Embryonic facial prominence (tissue), 1 donor: Measurements from ENCODE around the gene CT47C1.

Experiments used
- DNase-seq: peaks from one replicate; pipeline ENCODE4 v3.0.0-alpha.2; 2016; ENCODE audit errors: extremely low spot score

The CT47C1 gene

DNA sequence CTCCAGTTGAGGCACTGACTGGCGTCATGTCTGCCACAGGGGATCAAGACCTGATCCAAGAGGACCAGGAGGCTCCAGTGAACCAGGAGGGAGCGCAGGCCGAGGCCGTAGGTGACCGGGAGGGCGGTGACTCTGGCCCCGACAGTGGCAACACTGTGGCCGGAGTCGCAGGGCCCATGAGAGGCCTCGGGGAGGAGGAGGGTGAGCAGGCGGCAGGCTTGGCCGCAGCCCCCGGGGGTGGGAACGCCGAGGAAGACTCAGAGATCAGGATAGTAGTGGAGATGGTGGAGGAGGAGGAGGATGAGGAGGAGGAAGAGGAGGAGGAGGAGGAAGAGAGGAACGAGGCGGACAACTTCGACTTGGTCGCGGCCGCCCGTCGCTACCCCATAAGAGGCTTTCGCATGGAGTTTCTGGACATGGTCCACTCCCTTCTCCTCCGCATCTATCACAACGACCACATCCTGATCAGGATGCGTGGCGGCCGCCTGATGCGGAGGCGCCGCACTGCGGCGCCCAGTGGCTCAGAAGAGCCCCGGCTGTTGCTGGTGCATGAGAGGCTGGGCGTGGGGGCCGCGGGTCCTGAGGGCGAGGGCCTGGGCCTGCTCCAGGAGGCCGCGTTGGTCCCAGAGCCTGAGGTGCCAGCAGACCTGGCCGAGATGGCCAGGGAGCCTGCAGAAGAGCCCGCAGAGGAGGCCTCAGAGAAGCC is 560 bp downstream of the CT47C1 start:
- no peak for DNase-seq

DNA sequence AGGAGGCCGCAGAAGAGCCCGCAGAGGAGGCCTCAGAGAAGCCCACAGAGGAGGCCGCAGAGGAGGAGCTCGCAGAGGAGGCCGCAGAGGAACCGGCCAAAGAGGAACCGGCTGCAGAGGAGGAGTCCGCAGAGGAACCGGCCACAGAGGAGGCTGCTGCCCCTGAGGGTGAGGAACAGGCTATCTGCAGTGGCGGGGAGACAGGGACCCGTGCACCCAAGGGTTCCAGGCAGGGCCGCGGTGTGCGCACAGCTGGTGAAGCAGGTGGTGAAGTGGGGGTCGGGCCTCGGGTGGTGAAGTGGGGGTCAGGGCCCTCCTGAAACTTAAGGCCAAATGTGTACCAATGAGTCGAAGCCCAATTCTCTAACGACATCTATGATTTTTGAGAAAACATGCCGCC is 1.1 kb downstream of the CT47C1 start:
- no peak for DNase-seq

DNA sequence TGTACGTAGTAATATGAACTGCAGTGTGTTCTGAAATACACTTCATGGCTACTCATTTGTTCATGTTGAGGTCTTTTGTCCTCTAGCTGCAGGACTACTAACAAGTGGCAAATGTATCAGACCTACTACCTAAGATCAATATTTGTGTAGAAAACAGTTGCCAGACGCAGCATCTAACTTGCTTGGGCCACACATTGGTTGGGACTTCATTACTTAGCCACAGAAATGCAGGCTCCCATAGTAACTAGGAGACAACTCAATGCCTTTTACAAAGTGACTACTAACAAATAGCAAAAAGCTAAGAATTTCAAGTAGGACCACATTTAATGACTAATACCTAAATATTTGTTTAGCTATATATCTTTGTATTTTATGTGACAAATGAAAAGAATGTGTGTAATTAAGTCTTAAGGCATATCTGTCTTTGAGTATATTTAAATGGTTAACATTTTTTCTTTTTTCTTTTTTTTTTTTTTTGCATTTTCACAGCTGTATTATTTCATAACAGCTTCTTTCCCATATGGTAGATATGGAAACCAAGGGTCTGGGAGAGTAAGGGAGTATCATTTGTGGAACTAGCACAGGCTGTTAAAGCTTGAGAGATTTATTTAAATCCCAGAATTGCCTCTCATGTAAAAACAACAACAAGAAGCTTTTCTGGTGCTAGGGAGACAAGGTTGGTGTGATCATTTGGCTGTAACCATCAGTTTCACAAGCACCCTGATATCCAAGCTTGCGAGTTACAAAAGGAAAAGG is 2.7 kb downstream of the CT47C1 start:
- DNase-seq = no peak

GRCh38 chrX:119082278-119082677 is 9.5 kb downstream of the CT47C1 start:
- no peak for DNase-seq

DNA sequence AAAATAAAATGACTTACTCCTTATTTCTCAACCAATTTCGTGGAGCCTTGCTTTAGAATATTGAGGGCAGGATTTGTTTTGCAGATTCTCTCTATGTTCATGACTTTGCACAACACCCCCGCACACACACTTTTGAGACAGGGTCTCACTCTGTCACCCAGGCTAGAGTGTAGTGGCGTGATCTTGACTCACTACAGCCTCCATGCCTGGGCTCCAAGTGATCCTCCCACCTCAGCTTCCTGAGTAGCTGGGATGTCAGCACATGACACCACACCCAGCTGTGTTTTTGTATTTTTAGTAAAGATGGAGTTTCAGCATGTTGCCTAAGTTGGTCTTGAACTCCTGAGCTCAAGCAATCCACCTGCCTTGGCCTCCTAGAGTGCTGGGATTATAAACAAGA is 12.0 kb downstream of the CT47C1 start:
- no peak for DNase-seq

DNA sequence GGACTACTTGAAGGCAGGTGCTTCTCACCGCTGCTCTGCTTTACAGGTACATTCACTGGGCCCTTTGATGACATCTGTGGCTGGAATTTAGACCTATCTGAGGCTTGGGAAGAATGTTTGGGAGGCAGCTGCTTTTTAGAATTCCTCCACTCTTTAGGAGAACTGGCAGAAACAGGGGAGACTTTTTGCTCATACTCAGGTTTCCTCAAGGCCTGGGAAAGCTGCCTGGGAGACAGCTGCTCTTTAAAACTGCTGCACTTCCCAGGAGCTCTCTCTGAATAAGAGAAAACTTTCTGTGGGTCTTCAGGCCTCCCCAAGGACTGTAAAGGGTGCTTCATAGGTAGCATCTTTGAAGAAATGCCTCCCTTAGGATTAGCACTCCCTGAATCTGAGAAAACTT is 14.3 kb downstream of the CT47C1 start:
- DNase-seq = no peak

DNA sequence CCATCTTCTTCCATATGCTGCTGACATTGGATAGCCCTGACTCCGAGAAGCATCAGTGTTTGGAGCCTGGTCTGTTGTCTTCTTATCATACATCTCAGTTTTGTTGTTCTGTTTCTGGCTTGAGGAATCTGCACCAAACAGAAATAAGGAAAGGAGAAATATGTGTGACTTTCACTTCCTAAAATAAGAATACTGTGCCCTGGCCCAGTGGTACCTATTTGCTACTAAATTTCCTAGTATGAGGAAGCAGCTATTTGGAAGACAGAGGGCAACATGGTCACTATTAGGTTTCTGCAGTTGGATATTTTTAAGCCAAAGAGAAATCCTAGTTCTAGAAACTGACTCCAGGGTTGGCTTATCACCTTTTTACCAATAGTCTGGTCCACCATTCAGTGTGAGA is 16.8 kb downstream of the CT47C1 start:
- no peak for DNase-seq

GRCh38 chrX:119090627-119091026 is 17.8 kb downstream of the CT47C1 start:
- no peak for DNase-seq

GRCh38 chrX:119093991-119094735 is 21.4 kb downstream of the CT47C1 start:
- no peak for DNase-seq

DNA sequence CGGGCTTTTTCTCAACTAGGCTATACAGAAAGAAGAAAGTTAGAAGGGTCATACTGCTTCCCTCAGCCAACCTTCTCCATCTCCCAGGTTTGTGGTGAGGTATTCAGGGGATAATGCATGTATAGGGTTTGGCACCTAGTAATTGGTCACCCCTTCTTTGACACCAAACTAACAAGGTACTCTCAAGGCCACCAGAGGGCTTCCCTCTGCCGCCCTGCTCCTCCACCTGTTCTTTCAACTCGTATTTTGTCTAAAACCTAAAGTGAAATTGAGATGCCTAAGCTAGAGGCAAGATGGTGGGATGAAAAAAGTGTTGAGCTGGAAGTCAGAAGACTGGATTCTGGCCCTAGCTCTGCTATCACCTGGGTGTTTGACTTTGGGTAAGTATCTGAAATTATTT is 22.0 kb downstream of the CT47C1 start:
- DNase-seq = no peak

- DNase-seq = no peak
These were observed 23.1 kb downstream of the CT47C1 start for GRCh38 chrX:119095936-119096335.

DNA sequence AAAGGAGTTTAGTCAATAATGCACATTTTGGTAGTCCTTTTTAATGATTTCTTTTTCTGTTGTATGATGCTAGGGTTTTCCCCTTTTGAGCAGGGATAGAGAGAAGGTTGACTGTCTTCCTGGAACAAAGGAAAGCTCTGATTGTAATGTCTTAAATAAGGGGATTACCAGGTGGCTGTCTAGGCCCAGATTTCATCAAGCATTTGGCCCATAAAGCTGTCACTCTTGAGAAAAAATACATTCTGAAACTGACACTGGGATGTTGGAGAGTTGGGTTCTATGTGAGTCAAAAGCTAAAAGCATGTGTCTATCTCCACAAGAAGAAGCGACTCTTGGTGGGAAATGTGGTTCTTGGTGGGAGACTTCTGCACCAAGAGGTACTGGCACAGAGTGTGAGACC is 28.4 kb downstream of the CT47C1 start:
- DNase-seq = no peak

- DNase-seq = no peak
These were observed 33.0 kb downstream of the CT47C1 start for GRCh38 chrX:119105826-119106225.

DNA sequence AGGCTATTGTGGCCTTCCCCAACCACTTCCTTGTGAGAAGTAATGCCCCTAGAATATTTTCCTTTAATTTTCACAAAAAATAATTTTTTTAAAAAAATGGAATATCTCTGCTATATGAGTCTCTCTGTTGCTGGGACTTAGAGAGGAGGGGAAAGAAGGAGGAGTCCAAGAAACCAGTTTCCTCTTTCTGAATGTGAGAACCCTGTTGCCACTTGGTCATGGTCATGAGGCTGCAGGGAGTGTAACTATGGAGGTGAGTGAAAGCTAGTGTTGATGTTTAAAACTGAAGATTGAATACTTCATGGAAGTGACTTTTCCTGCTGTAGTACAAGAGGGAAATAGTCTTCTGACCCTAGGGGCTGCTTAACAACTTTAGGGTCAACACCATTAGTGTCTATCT is 34.4 kb downstream of the CT47C1 start:
- no peak for DNase-seq

- DNase-seq = no peak
These were observed 46.1 kb downstream of the CT47C1 start for GRCh38 chrX:119118780-119119395.

DNA sequence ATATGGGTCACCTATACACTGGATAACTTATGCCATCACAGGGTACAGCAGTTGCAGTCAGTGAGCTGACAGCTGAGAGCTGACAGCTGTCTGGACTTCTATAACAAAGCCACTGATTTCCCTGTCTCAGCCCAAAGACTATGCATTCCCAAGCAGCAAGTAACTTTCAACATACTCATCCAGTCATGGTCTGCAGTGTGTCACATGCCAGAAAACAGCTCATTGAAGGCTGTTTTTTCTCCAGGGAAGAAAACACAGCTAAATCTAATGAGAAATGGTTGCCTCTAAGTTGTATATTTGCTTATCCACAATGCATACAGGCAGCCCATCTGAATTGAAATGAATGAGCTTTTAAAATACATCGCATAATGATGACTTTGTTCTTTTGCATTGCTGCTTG is 48.5 kb downstream of the CT47C1 start:
- DNase-seq = no peak
